Daoy (cell line): ENCODE measurements around the gene TRIML1. TPM values are rescaled to one million over a fixed set of nuclear protein-coding genes. Genes with fewer than 3 reads are reported as not detected.

Experiments used
- total RNA-seq: library from RNA; depleted of rRNA; stranded (reverse); fragments of >200 nt; shearing (Covaris generic); gene quantifications from 2 replicates; pipeline ENCODE4 v1.2.3, GENCODE V29; 2014; rRNA removed

Gene TRIML1
- total RNA-seq, 1 experiment from 2014 or later, result not detected

Other genes starting within 250 kb of the TRIML1 start
- gene ZFP42, start 143.7 kb upstream of the TRIML1 start, total RNA-seq, result 23.8 and 31.0 TPM in 2 replicates
- 0.23 and 0.77 TPM in 2 replicates for gene TRIML2, start 29.8 kb upstream of the TRIML1 start, total RNA-seq